Fibroblast of mammary gland (primary cell): ENCODE data around the gene DNAH6.
A peak's percentile ranks its signal among the peaks of the same experiment; 100 is the strongest.
"Not testable (repeated sequence)": the region's sequence is repeated elsewhere in the genome, so short reads cannot be mapped to it uniquely, and the experiment has no call there.

Experiments used
- DNase-seq: peaks from one replicate; pipeline ENCODE4 v3.0.0-alpha.2; 2010; ENCODE audit warnings: low read depth
- H3K4me3 ChIP-seq: 2 replicates; pipeline ENCODE4 v1.5.1; 2011; ENCODE audit warnings: low read depth, mild to moderate bottlenecking, low read length, moderate library complexity; ENCODE audit not compliant: control insufficient read depth
- CTCF ChIP-seq: conservative IDR thresholded peaks from 2 replicates; pipeline ENCODE4 v1.5.1; 2011; ENCODE audit warnings: low read depth, low read length, inconsistent platforms; ENCODE audit not compliant: control insufficient read depth, insufficient read depth

DNAH6 gene

GRCh38 chr2:84498150-84498799 is 18.0 kb upstream of the DNAH6 start:
- H3K4me3 ChIP-seq, result no peak overlapping the region
- DNase-seq, result no peak
- no peak for TF ChIP-seq CTCF

- not testable (repeated sequence) for DNase-seq, H3K4me3 ChIP-seq
Observed at GRCh38 chr2:84511024-84511423, 5.3 kb upstream of the DNAH6 start.

GRCh38 chr2:84515788-84516187 is 510 bp upstream of the DNAH6 start:
- peak overlapping the region; percentile 72 for H3K4me3 ChIP-seq
- DNase-seq, result no peak
- no peak for TF ChIP-seq CTCF

GRCh38 chr2:84519332-84519957 is 3.1 kb downstream of the DNAH6 start:
- no peak for TF ChIP-seq CTCF
- no peak for DNase-seq
- no peak overlapping the region for H3K4me3 ChIP-seq

- H3K4me3 ChIP-seq, result no peak overlapping the region
- TF ChIP-seq CTCF, result no peak
- peak; percentile 5 for DNase-seq
Observed at GRCh38 chr2:84526562-84526961, 10.3 kb downstream of the DNAH6 start.

- peak; percentile 6 for DNase-seq
- TF ChIP-seq CTCF, result no peak
- H3K4me3 ChIP-seq, result no peak overlapping the region
Observed at GRCh38 chr2:84527137-84528129, 11.1 kb downstream of the DNAH6 start.

- no peak overlapping the region for H3K4me3 ChIP-seq
Observed at GRCh38 chr2:84532291-84532690, 16.0 kb downstream of the DNAH6 start.

More at GRCh38 chr2:84532291-84532690, 16.0 kb downstream of the DNAH6 start:
- DNase-seq, result no peak
- TF ChIP-seq CTCF, result no peak
